HG03571 (cell line): ENCODE data around the gene PLXNC1.

Experiments
- ATAC-seq: cut with Tn5 transposase; IDR thresholded peaks from one replicate; pipeline ENCODE4 v1.9.1; 2021; ENCODE audit not compliant: unreplicated experiment

Gene PLXNC1

DNA sequence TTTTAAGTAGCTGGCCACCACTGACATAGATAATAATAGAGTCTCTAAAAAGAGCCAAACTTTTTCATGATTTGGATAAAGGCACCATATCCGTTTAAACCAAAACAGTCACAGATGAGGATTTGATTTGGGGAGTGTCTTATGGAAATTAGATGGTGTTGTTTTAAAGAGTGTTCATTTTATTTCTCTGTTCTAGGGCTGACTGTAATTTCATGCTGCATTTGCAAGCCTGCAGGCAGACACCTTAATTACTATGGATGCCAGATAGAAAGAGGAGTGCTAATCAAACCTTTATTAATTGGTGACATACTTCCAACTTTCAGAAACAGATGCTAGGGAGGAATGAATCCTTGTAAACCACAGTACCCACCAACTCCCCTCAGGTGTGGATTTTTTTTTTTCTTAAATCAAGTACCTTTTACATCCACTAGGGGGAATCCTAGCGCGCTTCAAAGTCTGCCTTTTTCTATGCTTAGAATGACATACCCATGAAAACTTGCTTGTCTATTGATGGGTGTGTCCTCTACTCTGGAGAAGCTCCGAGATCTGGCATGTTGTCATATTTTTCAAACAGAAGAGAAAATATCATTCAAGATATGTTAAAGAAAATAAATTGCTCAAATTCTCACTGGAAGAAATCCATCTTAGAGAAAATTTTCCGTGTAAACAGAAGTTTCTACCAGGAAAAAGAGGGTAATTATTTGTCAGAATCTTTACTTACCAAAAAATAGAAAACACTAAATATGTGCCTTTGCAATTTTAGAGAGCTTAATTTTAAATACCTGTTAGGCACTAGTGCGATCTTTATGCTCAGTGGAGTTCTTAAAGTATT lies 14.2 kb upstream of the PLXNC1 start:
- ATAC-seq, result no peak

DNA sequence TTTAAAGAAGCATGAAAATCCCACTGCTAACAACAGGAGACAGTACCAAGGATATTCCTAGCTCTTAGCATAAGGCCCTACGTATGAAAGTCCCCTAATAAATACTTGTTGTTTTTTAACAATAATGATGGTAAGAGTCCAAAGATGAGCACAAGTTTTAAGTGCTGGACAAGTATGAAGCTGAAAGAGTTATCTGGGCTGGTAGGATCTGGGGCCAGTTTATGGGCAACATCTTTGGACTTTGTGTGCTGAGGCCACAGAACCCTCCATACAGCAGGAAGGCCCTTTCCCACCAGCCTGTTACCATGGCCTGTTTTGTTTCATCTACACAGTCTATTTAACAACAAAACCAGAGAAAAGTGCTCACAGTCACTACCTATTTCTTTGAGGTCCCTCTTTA lies 12.5 kb upstream of the PLXNC1 start:
- ATAC-seq, result no peak

DNA sequence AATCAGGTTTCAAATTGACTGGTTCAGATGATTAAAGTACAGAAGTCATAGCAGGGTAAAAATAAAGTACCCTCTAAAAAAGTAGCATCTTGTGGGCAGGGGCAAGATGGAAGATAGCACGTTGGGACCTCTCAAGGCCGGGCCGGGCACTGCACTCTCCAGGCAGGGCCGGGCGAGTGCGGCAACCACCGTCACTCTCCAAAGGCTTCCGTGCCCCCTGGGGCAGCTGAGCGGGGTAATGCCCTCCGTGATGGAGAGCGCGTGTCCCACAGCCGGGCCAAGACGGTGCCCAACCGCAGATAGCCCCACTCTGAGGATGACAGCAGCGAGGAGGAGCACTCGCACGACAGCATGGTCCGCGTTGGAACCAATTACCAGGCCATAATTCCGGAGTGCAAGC lies 8.6 kb upstream of the PLXNC1 start:
- no peak for ATAC-seq

DNA sequence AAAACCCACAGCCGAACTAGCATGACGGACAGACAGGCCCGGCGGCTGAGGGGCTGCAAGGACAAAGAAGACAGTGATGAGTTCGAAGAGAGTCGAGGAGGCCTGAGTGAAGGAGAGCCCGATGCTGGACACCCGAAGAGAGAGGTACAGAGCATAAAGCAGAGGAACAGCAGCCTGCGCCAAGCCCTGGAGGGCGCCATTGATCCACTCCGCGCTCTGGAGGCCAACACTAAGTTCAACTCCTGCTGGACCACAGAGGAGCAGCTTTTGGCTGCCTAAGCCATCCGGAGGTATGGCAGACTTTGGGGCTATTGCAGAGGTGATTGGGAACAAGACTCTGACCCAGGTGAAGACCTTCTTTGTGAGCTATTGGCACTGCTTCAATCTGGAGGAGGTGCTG lies 7.8 kb upstream of the PLXNC1 start:
- no peak for ATAC-seq

DNA sequence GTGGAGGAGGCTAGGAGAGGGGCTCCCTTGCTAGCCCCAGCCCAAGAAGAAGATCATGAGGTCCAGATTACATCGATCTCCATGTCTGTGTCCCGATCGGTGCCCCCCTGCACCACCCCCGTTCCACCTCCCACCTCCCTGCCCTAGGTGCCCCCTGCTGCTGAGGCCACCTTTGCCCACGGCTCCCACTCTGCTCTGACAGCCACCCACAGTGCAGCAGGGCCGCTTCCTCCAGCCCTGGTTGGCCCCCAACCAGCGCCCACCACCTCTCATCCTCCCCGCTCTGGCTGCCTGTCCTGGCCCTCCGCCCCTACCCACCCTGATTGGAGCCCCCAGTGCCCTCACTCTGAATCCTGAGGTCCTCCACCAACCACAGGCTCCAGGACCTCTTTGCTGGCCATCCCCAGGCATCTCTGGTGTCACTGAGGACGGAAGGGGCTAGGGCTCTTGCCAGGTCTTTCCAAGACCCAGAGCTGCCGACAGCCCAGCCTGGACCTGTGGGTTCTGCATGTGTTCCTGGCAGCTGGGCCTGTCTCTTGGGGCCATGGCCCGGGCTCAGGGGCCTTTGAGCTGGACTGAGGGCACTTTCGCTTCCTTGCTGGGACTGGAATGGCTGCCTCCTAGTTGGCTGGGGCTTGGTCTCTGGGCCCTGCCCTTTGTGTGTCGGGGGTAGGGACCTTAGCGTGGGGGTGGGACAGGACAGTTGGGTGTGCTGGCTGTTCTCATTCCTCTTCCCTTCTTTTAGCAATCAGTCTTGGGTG lies 7.2 kb upstream of the PLXNC1 start:
- ATAC-seq, result no peak

DNA sequence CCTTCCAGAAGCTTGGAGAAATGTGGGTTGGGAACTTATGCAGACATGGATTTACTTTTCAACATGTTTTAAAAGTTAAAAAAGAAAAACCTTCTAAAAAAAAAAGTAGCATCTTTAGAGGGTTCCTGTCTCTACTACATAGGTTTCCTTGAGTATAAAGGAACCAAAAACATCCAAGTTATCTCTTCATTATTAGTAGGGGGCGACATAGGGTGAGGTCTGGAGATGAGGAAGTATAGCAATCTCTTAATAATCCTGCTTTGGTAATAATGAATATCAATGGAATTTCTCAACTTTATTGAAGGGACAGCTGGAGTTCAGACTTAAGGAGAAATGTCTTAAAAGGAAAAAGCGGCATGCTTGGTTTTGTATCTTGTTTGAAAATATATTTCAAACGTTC lies 6.5 kb upstream of the PLXNC1 start:
- no peak for ATAC-seq

DNA sequence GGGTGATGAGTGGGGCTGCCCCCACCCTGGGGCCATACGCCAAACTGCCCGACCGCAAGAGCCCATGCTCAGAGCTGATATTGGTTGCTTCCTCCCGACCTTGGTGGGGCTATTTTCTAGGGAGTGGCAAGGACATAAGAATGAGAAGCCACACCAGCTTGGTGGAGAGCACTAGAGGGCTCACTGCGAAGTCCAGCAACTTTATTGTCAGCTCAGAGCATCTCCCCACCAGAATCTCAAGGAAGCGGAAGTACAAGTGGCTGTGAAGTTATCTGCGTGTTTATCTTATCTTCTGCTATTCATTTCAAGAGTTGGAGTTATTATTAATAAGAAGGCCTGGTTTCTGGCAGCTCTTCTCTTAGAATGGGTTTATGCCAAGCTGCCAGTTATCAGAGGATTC lies 4.9 kb upstream of the PLXNC1 start:
- ATAC-seq, result no peak

DNA sequence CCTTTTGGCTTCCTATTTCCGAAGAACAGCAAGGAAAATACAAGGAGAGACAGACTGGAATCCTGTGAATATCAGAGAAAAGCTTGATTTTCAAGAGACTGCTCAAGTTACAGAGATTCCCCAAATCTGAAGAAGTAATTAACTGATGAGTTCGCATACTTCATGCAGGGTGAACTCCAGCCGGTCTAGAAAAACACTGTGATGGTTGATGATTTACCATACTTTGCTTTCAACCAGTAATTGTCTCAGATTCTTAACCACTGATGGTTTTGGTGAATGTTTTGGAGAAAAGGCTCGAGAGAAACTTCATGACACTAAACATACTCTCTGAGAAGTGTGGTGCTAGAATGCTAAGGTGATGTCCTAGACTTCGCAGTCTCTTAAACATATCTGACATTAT lies 4.4 kb upstream of the PLXNC1 start:
- ATAC-seq, result no peak

DNA sequence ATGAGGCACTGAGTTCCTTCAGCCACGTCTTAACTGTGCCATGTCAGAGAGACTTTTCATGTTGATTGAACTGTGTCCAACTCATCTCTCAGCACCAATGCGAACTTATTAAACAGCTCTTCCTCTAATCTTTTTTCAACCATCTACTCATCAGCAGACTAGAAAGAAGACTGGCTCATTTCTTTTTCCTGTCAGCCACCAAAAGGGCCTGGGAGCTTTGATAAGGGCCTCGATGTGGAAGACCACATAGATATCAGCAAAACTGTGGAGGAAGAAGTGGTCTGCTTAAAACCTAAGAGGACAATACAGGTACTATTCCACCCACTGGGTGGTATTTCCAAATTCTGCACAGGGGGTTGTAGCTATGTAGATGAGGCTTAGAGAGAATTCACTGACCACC lies 3.6 kb upstream of the PLXNC1 start:
- ATAC-seq, result no peak

DNA sequence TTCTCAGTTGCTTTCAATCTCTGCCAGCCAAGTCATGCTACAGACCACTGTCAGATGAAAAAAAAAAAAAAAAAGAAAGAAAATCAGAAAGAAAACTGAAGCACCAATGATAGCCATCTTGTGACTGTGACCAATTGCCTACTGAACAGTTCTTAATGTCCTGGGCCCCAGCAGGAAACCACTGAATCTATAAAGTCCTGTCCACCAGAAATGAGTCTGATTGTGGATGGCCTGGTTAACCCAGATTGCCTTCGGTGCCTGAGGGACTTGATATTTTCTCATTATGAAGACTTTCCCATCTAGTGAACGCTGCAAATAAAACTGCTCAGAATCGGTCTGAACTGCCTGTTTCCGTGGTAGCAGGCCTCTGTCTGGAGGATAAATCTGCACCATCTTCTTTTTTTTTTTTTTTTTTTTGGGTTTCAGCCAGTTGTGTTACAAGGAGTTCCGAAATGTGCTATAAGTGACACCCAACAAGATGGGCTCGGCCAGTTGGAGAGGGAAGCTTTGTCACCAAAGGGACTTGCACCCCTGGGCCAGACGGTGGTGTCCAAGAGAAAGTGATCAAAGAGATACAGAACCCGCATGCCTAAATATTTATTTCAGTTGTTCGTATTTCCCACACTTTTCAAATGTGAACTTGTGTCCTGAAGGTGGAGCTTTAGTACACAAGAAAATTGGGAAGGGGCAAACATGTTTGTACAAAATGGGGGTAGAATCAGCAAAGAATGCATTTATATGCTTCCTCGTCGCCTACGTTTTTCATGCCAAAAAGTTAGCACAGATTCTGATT lies 3.0 kb upstream of the PLXNC1 start:
- ATAC-seq, result no peak

DNA sequence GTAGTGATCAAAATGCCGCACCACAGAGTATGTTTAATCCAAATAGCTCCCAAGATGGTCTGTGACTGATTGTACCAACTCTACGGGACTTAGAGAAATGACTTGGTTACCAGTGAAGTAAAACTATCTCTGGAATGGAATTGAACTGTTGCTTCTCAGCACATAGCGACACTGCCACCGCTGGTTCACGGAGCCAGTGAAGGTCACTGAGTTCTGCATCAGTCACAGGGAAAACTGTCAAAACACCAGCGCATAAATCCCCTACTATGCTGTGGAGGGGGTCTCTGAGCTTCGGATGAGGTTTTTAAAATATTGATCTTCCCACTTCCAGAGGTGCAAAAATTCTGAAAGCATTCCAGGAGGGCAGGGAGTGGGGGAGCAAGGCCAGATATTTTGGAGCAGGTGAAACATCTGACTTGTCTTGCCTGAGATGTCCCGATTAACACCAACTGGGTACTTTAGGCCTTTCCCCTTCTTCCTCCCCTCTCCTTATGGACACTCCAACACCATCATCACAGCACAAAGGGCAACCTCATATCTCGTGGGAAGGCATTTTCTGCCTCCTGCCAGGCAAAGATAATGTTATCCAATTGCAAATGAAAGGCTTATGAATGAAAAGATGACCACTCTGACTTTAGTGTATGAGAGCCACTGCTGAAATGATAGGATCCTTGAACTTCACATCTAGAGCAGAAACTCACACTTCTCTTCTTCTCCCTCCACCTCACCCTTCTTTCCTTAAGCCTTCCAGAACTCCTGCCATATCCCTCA lies 2.0 kb upstream of the PLXNC1 start:
- no peak for ATAC-seq

DNA sequence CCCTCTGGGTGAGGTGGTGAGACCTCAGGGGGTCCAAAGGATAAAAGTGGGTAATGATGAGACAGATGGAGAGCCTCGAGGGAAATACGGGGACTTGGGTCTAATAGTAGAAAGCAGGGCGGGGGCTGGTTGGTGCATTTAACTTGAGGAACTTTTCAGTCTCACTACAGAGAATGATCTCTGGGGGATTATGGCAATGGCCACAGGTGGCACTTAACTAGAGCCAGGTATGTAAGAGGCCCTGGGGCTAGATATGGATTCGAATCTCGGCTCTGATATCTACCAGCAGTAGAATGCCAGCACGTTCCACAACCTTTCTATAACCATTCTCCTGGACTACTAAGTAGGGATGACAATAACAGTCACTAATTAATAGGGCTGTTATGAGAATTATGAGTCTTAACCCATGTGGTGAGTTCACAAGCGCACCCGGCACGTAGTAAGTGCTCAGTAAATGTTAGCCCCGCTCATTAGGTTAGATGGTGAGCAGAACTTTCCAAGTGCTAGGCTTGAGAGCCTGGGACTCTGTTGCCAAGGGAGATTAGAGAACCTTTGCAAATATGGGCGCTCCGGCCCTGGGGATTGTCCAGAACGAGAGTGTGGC lies 888 bp upstream of the PLXNC1 start:
- no peak for ATAC-seq

DNA sequence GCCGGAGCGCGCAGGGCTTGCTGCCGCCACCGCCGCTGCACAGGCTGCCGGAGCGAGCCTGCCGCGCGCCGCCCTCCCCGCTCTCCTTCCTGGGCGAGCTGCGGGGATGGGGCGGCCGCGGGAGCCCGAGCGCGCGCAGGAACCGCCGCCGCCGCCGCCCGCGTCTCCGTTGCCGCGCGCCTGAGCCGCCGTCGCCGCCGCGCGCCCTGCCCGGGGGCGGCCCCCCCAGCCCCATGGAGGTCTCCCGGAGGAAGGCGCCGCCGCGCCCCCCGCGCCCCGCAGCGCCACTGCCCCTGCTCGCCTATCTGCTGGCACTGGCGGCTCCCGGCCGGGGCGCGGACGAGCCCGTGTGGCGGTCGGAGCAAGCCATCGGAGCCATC lies 352 bp downstream of the PLXNC1 start:
- ATAC-seq, result no peak

DNA sequence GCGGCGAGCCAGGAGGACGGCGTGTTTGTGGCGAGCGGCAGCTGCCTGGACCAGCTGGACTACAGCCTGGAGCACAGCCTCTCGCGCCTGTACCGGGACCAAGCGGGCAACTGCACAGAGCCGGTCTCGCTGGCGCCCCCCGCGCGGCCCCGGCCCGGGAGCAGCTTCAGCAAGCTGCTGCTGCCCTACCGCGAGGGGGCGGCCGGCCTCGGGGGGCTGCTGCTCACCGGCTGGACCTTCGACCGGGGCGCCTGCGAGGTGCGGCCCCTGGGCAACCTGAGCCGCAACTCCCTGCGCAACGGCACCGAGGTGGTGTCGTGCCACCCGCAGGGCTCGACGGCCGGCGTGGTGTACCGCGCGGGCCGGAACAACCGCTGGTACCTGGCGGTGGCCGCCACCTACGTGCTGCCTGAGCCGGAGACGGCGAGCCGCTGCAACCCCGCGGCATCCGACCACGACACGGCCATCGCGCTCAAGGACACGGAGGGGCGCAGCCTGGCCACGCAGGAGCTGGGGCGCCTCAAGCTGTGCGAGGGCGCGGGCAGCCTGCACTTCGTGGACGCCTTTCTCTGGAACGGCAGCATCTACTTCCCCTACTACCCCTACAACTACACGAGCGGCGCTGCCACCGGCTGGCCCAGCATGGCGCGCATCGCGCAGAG lies 873 bp downstream of the PLXNC1 start:
- ATAC-seq, result peak; percentile 16

DNA sequence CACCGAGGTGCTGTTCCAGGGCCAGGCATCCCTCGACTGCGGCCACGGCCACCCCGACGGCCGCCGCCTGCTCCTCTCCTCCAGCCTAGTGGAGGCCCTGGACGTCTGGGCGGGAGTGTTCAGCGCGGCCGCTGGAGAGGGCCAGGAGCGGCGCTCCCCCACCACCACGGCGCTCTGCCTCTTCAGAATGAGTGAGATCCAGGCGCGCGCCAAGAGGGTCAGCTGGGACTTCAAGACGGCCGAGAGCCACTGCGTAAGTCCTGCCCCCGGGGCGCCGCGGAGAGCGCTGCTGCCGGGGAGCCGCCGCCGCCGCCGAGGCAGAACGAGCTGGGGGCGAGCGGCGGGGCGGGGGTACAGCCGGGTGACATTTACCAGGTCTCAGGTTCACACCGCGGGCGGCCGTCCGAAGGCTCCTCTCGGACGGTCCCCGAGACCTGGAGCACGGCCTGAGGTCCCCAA lies 1.4 kb downstream of the PLXNC1 start:
- ATAC-seq, result no peak

DNA sequence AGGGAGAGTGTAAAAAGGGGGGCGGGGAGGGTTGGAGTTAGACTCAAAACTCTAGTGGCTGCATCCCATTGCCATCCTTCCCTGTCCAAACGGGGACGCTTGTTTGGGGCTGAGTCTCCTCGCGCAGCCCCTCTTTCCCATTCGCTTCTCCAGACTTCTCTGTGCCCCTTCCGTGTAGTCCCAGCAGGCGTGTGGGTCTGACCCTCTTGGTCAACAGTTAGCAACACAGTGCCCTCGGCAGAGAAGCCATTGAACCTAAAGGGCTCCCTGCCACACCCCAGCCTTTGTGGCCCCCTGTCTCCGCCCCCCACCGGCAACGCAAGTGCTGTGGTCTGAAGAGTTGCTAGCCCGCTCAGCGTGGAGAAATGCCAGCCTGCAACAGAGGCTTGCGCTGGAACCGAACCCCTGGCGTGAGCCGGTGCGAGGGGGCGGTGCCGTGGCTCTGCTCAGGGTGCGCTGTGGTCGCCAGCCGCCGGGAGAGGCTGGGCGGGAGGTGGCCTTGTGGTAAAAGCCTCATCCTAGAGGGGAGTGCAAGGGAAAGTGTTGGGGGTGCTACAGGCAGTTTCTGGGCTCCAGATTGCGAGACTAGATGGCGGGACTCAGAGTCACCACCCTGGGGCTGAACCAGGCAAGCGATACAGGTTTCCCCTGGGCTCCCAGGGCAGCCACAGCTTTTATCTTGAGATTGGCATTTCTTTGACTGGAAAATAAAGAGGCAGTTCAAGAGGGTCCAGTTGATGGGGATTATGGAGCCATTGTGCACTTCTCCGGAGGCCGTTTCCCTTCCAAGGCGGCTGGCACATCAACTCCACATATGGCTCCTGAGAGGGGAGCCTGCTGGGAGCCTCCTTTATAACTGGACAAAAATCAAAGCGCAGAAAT lies 2.1 kb downstream of the PLXNC1 start:
- no peak for ATAC-seq

DNA sequence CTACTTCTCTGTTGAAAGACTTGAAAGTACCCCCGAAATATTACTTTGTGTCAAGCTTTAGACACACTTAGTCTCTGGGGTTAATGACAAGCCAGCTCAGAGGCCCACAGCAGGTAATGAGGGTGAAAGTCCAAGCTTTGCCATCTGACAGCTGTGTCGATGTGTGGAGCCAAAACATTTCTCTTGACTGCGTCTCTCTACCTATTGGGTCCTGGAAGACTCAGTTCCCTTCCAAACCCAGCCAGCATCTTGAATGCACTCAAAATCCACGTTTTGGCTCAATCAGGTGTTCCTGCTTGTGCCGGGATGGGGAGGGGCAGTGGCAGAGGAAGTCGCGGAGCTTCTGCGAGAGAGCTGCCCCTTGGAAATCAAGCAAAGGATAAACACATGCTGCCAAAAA lies 3.2 kb downstream of the PLXNC1 start:
- ATAC-seq, result no peak

DNA sequence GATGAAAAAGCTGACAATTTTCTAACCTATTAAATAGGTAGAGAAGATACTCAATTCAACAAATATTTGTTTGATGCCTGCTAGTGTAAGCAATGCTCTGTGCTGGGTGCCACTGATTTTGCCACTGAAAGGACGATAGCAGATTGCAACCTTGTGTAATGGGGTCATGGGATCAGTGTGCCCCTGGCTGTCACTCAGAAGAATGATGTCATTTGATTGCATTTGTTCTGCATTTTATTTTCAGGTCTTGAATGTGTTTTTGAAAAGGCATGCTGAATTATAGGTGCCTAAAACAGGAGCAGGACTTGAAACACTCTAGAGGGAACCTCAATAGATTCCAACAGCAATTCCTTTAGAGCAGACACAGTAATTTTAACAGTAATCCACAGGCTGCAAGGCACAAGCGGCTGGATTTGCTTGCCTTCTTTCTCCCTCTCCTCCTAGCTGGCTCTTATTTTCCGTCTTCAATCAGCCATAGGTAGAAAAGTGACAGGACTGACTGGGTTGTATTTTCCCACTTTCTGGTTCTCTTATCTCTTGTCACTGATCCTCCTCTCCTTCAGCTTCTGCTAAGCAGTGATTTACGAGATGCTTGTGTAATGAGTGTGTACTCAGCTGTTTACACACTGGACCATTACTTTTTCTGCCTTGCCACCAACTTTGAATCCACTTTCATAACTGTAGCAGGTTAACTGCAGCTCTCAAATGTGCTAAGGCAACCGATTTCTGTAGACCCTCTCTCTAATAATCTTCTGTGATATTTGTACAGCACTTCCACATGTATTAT lies 4.1 kb downstream of the PLXNC1 start:
- no peak for ATAC-seq
